HepG2 (cell line): Measurements from ENCODE around the gene TRMU. TPM values are rescaled to one million over a fixed set of nuclear protein-coding genes. Genes with fewer than 3 reads are reported as not detected.

Experiments used
- CSRNP1 ChIP-seq: sonication (generic); formaldehyde crosslinking; IDR thresholded peaks from 2 replicates; pipeline ENCODE4 v1.8.1; 2023; ENCODE audit warnings: mild to moderate bottlenecking, missing genetic modification reagents
- FIP1L1 ChIP-seq: fragments of 200-400 bp; formaldehyde crosslinking; IDR thresholded peaks from 2 replicates; pipeline ENCODE4 v1.6.1; 2018; ENCODE audit warnings: low read depth, mild to moderate bottlenecking, low read length, moderate library complexity, borderline replicate concordance; ENCODE audit not compliant: insufficient read depth
- FOXM1 ChIP-seq: sonication (generic); formaldehyde crosslinking; IDR thresholded peaks from 2 replicates; pipeline ENCODE4 v1.5.0; 2020; ENCODE audit warnings: missing genetic modification reagents
- GATAD2A ChIP-seq: IDR thresholded peaks from 2 replicates; pipeline ENCODE4 v1.6.1; 2016
- GMEB2 ChIP-seq: IDR thresholded peaks from 2 replicates; pipeline ENCODE4 v1.6.1; 2016; ENCODE audit warnings: missing biosample characterization, missing genetic modification reagents, low read depth
- GRHL1 ChIP-seq: sonication (generic); formaldehyde crosslinking; conservative IDR thresholded peaks from 2 replicates; pipeline ENCODE4 v1.8.0; 2022; ENCODE audit warnings: missing genetic modification reagents
- KDM3A ChIP-seq: IDR thresholded peaks from 2 replicates; pipeline ENCODE4 v1.6.1; 2018; ENCODE audit warnings: low read depth, missing compliant biosample characterization
- NCOA2 ChIP-seq: sonication (generic); formaldehyde crosslinking; IDR thresholded peaks from 2 replicates; pipeline ENCODE4 v1.8.0; 2022; ENCODE audit warnings: inconsistent platforms
- NFYC ChIP-seq: IDR thresholded peaks from 2 replicates; pipeline ENCODE4 v1.6.1; 2016; ENCODE audit warnings: missing genetic modification reagents, missing compliant biosample characterization
- NR2F2 ChIP-seq: IDR thresholded peaks from 2 replicates; pipeline ENCODE4 v1.6.1; 2012; ENCODE audit warnings: low read depth, inconsistent platforms, borderline replicate concordance
- NRL ChIP-seq: sonication (generic); formaldehyde crosslinking; IDR thresholded peaks from 2 replicates; pipeline ENCODE4 v1.5.0; 2020; ENCODE audit warnings: missing genetic modification reagents, mild to moderate bottlenecking, moderate library complexity, borderline replicate concordance
- PHF21A ChIP-seq: sonication (generic); formaldehyde crosslinking; IDR thresholded peaks from 2 replicates; pipeline ENCODE4 v1.5.0; 2020; ENCODE audit warnings: mild to moderate bottlenecking, missing genetic modification reagents
- PITX1 ChIP-seq: sonication (generic); formaldehyde crosslinking; IDR thresholded peaks from 2 replicates; pipeline ENCODE4 v1.5.1; 2020; ENCODE audit warnings: mild to moderate bottlenecking, missing genetic modification reagents
- RBFOX2 ChIP-seq: fragments of 200-400 bp; formaldehyde crosslinking; IDR thresholded peaks from 2 replicates; pipeline ENCODE4 v1.6.1; 2017; ENCODE audit warnings: low read depth, mild to moderate bottlenecking, low read length
- SAFB2 ChIP-seq: sonication (generic); formaldehyde crosslinking; IDR thresholded peaks from 2 replicates; pipeline ENCODE4 v1.5.1; 2020; ENCODE audit warnings: missing genetic modification reagents, low read depth, mild to moderate bottlenecking, borderline replicate concordance
- SALL1 ChIP-seq: sonication (generic); formaldehyde crosslinking; IDR thresholded peaks from 2 replicates; pipeline ENCODE4 v1.8.0; 2022; ENCODE audit warnings: mild to moderate bottlenecking, missing genetic modification reagents
- SRSF4 ChIP-seq: fragments of 200-400 bp; formaldehyde crosslinking; IDR thresholded peaks from one replicate; pipeline ENCODE4 v1.6.1; 2018; ENCODE audit warnings: mild to moderate bottlenecking, low read depth, low read length, moderate library complexity; ENCODE audit not compliant: poor library complexity, severe bottlenecking
- ZBTB7B ChIP-seq: sonication (generic); formaldehyde crosslinking; IDR thresholded peaks from 2 replicates; pipeline ENCODE4 v1.4.0; 2020; ENCODE audit warnings: missing genetic modification reagents
- ZFYVE20 ChIP-seq: sonication (generic); formaldehyde crosslinking; IDR thresholded peaks from 2 replicates; pipeline ENCODE4 v1.8.0; 2023; ENCODE audit warnings: low read depth, mild to moderate bottlenecking, moderate library complexity, missing genetic modification reagents, borderline replicate concordance
- ZNF550 ChIP-seq: sonication (generic); formaldehyde crosslinking; IDR thresholded peaks from 2 replicates; pipeline ENCODE4 v1.4.0; 2020; ENCODE audit warnings: mild to moderate bottlenecking, missing genetic modification reagents, borderline replicate concordance
- ZNF580 ChIP-seq: IDR thresholded peaks from 2 replicates; pipeline ENCODE4 v1.6.1; 2016; ENCODE audit warnings: low read depth, borderline replicate concordance
- ZNF614 ChIP-seq: IDR thresholded peaks from 2 replicates; pipeline ENCODE4 v1.6.1; 2018; ENCODE audit warnings: missing biosample characterization, missing genetic modification reagents, inconsistent platforms, borderline replicate concordance
- ZNF713 ChIP-seq: sonication (generic); formaldehyde crosslinking; IDR thresholded peaks from 2 replicates; pipeline ENCODE4 v1.4.0; 2020; ENCODE audit warnings: mild to moderate bottlenecking, missing genetic modification reagents
- ZNF841 ChIP-seq: sonication (generic); formaldehyde crosslinking; IDR thresholded peaks from 2 replicates; pipeline ENCODE4 v1.8.1; 2023; ENCODE audit warnings: missing genetic modification reagents, borderline replicate concordance
- polyA plus RNA-seq, 8 experiments: library from polyadenylated mRNA; depleted of rRNA in 3 of 8; stranded (reverse) in 7 of 8; unstranded in 1 of 8; fragments of >200 nt; fragmentation: Illumina TruSeq in 4 of 8; extraction: Trizol in 4 of 8; gene quantifications; 2 replicates each; pipeline versions ENCODE4 v1.2.1 to v1.2.3, GENCODE V29; 2011 to 2016; ENCODE audit warnings: low read depth in 4 of 8, missing spikeins in 1 of 8, mixed read lengths in 1 of 8; ENCODE audit not compliant: insufficient read depth in 1 of 8
- total RNA-seq, 5 experiments: library from RNA; depleted of rRNA; stranded (reverse); fragments of >200 nt; fragmentation: Illumina TruSeq; extraction: Trizol; gene quantifications; 2 replicates each; pipeline ENCODE4 v1.2.3, GENCODE V29; 2016; ENCODE audit warnings: low read depth in 1 of 5

The TRMU gene
- total and polyA plus RNA-seq, 2 of the 13 experiments (the other 11 are each of a cell fraction or from before 2014, with no cell fraction given) = 31.0 to 50.2 TPM

- no peak for TF ChIP-seq GRHL1 (CRISPR knock-in tag)
- peak; percentile 70; the same call in 1 of the 2 replicates for TF ChIP-seq NCOA2
- TF ChIP-seq KDM3A = peak; percentile 93
- no peak for TF ChIP-seq SRSF4
- TF ChIP-seq SALL1 = peak; percentile 90
- TF ChIP-seq ZNF550 (CRISPR knock-in tag) = no peak
- peak; percentile 88 for TF ChIP-seq ZNF614 (CRISPR knock-in tag)
- no peak; the same call in 1 of the 2 replicates for TF ChIP-seq SAFB2 (CRISPR knock-in tag)
- TF ChIP-seq RBFOX2 = peak; percentile 97
- no peak; the same call in 1 of the 2 replicates for TF ChIP-seq ZNF841 (CRISPR knock-in tag)
- peak; percentile 55; the same call in 1 of the 2 replicates for TF ChIP-seq PITX1
- TF ChIP-seq ZNF580 = peak; percentile 92; the same call in 1 of the 2 replicates
- no peak; the same call in none of the 2 replicates for TF ChIP-seq CSRNP1 (CRISPR knock-in tag)
- TF ChIP-seq GMEB2 (CRISPR knock-in tag) = peak; percentile 63; the same call in 1 of the 2 replicates
- TF ChIP-seq ZBTB7B (CRISPR knock-in tag) = peak; percentile 85
- no peak for TF ChIP-seq FIP1L1
- peak; percentile 90 for TF ChIP-seq PHF21A (CRISPR knock-in tag)
- TF ChIP-seq ZNF713 (CRISPR knock-in tag) = no peak
- peak; percentile 39; the same call in 1 of the 2 replicates for TF ChIP-seq FOXM1 (CRISPR knock-in tag)
- no peak for TF ChIP-seq ZFYVE20 (CRISPR knock-in tag)
- peak; percentile 57; the same call in 1 of the 2 replicates for TF ChIP-seq GATAD2A (CRISPR knock-in tag)
- TF ChIP-seq NRL (CRISPR knock-in tag) = peak; percentile 85
- TF ChIP-seq NR2F2 = no peak
- peak; percentile 37; the same call in 1 of the 2 replicates for TF ChIP-seq NFYC (CRISPR knock-in tag)
These were observed at the start of gene TRMU (continued) for GRCh38 chr22:46335201-46336118.
